DMS53 treated with DMSO at 0.1 percent for 48 hours (cell line): Measurements from ENCODE around the gene QSOX2.

Experiments used
- DNase-seq: peaks from one replicate; lab custom pipeline; 2025; ENCODE audit not compliant: unreplicated experiment; lab: John Stamatoyannopoulos, UW

Gene QSOX2

GRCh38 chr9:136223871-136224640 is 21.6 kb downstream of the QSOX2 start:
- DNase-seq: no peak

- DNase-seq: no peak
Measured at GRCh38 chr9:136222906-136223285, 22.7 kb downstream of the QSOX2 start.

GRCh38 chr9:136222166-136222905 is 23.3 kb downstream of the QSOX2 start:
- no peak for DNase-seq

GRCh38 chr9:136220017-136220729 is 25.4 kb downstream of the QSOX2 start:
- DNase-seq: no peak

- no peak for DNase-seq
Measured at GRCh38 chr9:136219276-136219675, 26.3 kb downstream of the QSOX2 start.

- DNase-seq: no peak
Measured at GRCh38 chr9:136218673-136219072, 26.9 kb downstream of the QSOX2 start.

GRCh38 chr9:136218271-136218670 is 27.3 kb downstream of the QSOX2 start:
- DNase-seq: no peak

GRCh38 chr9:136216541-136217244 is 28.9 kb downstream of the QSOX2 start:
- DNase-seq: no peak

GRCh38 chr9:136213733-136214132 is 31.9 kb downstream of the QSOX2 start:
- DNase-seq: no peak

- DNase-seq: no peak
Measured at GRCh38 chr9:136212345-136212950, 33.2 kb downstream of the QSOX2 start.

GRCh38 chr9:136211441-136212344 is 33.9 kb downstream of the QSOX2 start:
- no peak for DNase-seq

GRCh38 chr9:136211006-136211405 is 34.6 kb downstream of the QSOX2 start:
- DNase-seq: no peak

GRCh38 chr9:136210276-136210675 is 35.3 kb downstream of the QSOX2 start:
- no peak for DNase-seq

GRCh38 chr9:136209786-136210185 is 35.8 kb downstream of the QSOX2 start:
- DNase-seq: no peak

GRCh38 chr9:136209232-136209631 is 36.4 kb downstream of the QSOX2 start:
- no peak for DNase-seq

GRCh38 chr9:136208675-136209074 is 36.9 kb downstream of the QSOX2 start:
- DNase-seq: no peak

GRCh38 chr9:136207616-136208015 is 38.0 kb downstream of the QSOX2 start:
- DNase-seq: no peak

GRCh38 chr9:136206602-136207275 is 38.9 kb downstream of the QSOX2 start:
- no peak for DNase-seq

GRCh38 chr9:136205707-136205992 is 40.0 kb downstream of the QSOX2 start:
- no peak for DNase-seq
